Activated CD4-positive, alpha-beta T cell treated with anti-CD3 and anti-CD28 coated beads, Interleukin-10, Interleukin-2, amounts not matched to agents 100 ng/mL and 50 ng/mL, durations not matched to agents 16 hours and 8 hours (primary cell): ENCODE results near the gene STXBP6.

Experiments
- DNase-seq: peaks from one replicate; pipeline ENCODE4 v3.0.0-alpha.2; 2020

Gene STXBP6

GRCh38 chr14:25011095-25011494 lies 38.9 kb downstream of the STXBP6 start:
- DNase-seq: no peak

- no peak for DNase-seq
Measured at GRCh38 chr14:25010471-25010870, 39.5 kb downstream of the STXBP6 start.

GRCh38 chr14:25009891-25010290 lies 40.1 kb downstream of the STXBP6 start:
- DNase-seq: no peak

- DNase-seq: no peak
Measured at GRCh38 chr14:25007832-25008231, 42.1 kb downstream of the STXBP6 start.

GRCh38 chr14:25006961-25007795 lies 42.8 kb downstream of the STXBP6 start:
- DNase-seq: peak; percentile 2

GRCh38 chr14:25006031-25006430 lies 43.9 kb downstream of the STXBP6 start:
- no peak for DNase-seq

- DNase-seq: no peak
Measured at GRCh38 chr14:25004389-25004809, 45.5 kb downstream of the STXBP6 start.

- no peak for DNase-seq
Measured at GRCh38 chr14:25003537-25003936, 46.4 kb downstream of the STXBP6 start.

GRCh38 chr14:25001601-25002000 lies 48.3 kb downstream of the STXBP6 start:
- DNase-seq: no peak

- no peak for DNase-seq
Measured at GRCh38 chr14:25001156-25001555, 48.8 kb downstream of the STXBP6 start.

GRCh38 chr14:24999157-24999556 lies 50.8 kb downstream of the STXBP6 start:
- DNase-seq: no peak

GRCh38 chr14:24996930-24997725 lies 52.8 kb downstream of the STXBP6 start:
- DNase-seq: no peak

- DNase-seq: no peak
Measured at GRCh38 chr14:24995016-24995415, 54.9 kb downstream of the STXBP6 start.

- DNase-seq: no peak
Measured at GRCh38 chr14:24993631-24994030, 56.3 kb downstream of the STXBP6 start.

- peak; percentile 6 for DNase-seq
Measured at GRCh38 chr14:24992624-24993360, 57.2 kb downstream of the STXBP6 start.

- no peak for DNase-seq
Measured at GRCh38 chr14:24991821-24992220, 58.1 kb downstream of the STXBP6 start.

GRCh38 chr14:24991288-24991687 lies 58.7 kb downstream of the STXBP6 start:
- DNase-seq: no peak

GRCh38 chr14:24990773-24991172 lies 59.2 kb downstream of the STXBP6 start:
- DNase-seq: no peak

- DNase-seq: no peak
Measured at GRCh38 chr14:24990050-24990449, 59.9 kb downstream of the STXBP6 start.

GRCh38 chr14:24988760-24989159 lies 61.2 kb downstream of the STXBP6 start:
- no peak for DNase-seq

- DNase-seq: no peak
Measured at GRCh38 chr14:24986206-24986893, 63.6 kb downstream of the STXBP6 start.

- DNase-seq: no peak
Measured at GRCh38 chr14:24984846-24985589, 64.9 kb downstream of the STXBP6 start.
